22Rv1 (cell line): ENCODE data around the gene TACR2.

ENCODE experiments used
- H3K27ac ChIP-seq: fragments of 450-650 bp; 2 replicates; pipeline ENCODE4 v1.5.1; 2017
- CTCF ChIP-seq: fragments of 450-650 bp; IDR thresholded peaks from 2 replicates; pipeline ENCODE4 v1.5.1; 2017; ENCODE audit warnings: mild to moderate bottlenecking
- ZFX ChIP-seq: fragments of 450-650 bp; IDR thresholded peaks from 2 replicates; pipeline ENCODE4 v1.6.1; 2017; ENCODE audit warnings: antibody characterized with exemption, borderline replicate concordance

TACR2 gene

GRCh38 chr10:69437321-69438259 is 20.9 kb upstream of the TACR2 start:
- TF ChIP-seq ZFX (no peak), CTCF (no peak)
- H3K27ac ChIP-seq: peak overlapping the region; percentile 63

GRCh38 chr10:69435966-69436520 is 19.3 kb upstream of the TACR2 start:
- TF ChIP-seq ZFX (no peak), CTCF (no peak)

GRCh38 chr10:69434926-69435325 is 18.2 kb upstream of the TACR2 start:
- no peak overlapping the region for H3K27ac ChIP-seq
- no peak for TF ChIP-seq CTCF
- no peak for TF ChIP-seq ZFX

More at GRCh38 chr10:69435966-69436520, 19.3 kb upstream of the TACR2 start:
- H3K27ac ChIP-seq: no peak overlapping the region

- H3K27ac ChIP-seq: no peak overlapping the region
- no peak for TF ChIP-seq CTCF
- no peak for TF ChIP-seq ZFX
Measured at GRCh38 chr10:69434169-69434568, 17.5 kb upstream of the TACR2 start.

- TF ChIP-seq CTCF (no peak), ZFX (no peak)
- H3K27ac ChIP-seq: no peak overlapping the region
Measured at GRCh38 chr10:69428165-69428564, 11.4 kb upstream of the TACR2 start.

GRCh38 chr10:69426376-69426727 is 9.6 kb upstream of the TACR2 start:
- H3K27ac ChIP-seq: peak overlapping the region; percentile 37

More at GRCh38 chr10:69426376-69426727, 9.6 kb upstream of the TACR2 start:
- TF ChIP-seq ZFX (no peak), CTCF (no peak)
